GM18873 (cell line): ENCODE data around the gene NINL.
"Not testable (repeated sequence)": the region's sequence is repeated elsewhere in the genome, so short reads cannot be mapped to it uniquely, and the experiment has no call there.

ENCODE experiments used
- ATAC-seq: cut with Tn5 transposase; IDR thresholded peaks from one replicate; pipeline ENCODE4 v1.9.1; 2021; ENCODE audit warnings: mild to moderate bottlenecking, moderate library complexity, moderate number of reproducible peaks; ENCODE audit not compliant: unreplicated experiment, low FRiP score

Gene NINL

GRCh38 chr20:25600632-25601031 lies 15.3 kb upstream of the NINL start:
- ATAC-seq: no peak

- ATAC-seq: no peak
Observed at GRCh38 chr20:25592135-25592852, 7.0 kb upstream of the NINL start.

DNA sequence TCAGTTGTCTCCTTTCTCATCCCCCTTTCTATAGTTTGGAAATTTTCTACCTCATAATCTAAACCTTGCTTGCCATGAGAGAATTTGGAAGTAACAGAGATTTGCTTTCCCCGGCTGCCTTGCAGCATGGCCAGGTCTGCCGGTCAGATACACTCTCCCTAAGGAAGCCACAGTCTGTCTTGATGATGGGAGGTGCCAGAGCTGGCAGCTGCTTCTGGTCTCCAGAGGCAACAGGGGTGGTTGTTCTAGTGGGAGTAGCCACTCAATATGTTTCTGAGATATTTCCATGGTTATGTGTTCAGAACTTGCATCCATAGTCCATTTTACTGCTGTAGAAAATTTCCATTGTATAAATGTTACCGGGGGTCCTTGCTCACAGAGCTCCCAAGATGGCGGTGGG lies 5.4 kb upstream of the NINL start:
- ATAC-seq: not testable (repeated sequence)

DNA sequence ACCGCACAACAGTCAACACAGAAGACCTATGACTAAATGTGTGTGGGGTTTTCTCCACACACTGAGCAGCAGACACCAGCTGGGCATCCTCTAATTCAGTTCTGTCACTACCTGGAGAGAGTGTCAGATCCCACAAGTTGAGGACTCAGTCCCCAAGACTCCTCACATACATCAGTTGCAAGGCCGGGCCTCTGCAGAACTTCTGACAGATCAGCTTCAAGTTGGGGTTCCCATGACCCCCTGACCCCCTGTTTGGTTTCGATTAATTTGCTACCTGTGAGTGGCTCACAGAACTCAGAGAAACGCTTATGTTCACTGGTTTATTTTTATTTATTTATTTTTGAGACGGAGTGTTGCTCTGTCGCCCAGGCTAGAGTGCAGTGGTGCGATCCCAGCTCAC lies 3.2 kb upstream of the NINL start:
- no peak for ATAC-seq

DNA sequence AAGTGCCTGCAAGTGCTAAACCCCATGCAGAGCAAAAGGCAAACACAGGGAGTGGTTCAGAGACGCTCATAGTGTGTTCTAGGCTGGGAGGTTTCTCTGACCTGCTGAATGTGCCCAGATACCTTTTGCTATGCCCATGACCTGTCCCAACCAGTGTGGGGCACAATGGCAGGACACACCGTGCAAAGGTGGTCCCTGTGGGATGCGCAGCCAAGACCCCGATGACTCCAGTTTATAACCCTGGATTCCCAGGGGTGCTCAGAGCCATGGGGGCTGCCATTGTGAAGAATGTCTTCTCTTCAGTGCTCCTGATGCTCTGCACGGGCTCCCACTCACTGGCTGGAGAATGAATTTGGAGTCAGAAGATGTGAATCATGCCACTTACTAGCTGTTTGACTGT lies 2.2 kb upstream of the NINL start:
- no peak for ATAC-seq

DNA sequence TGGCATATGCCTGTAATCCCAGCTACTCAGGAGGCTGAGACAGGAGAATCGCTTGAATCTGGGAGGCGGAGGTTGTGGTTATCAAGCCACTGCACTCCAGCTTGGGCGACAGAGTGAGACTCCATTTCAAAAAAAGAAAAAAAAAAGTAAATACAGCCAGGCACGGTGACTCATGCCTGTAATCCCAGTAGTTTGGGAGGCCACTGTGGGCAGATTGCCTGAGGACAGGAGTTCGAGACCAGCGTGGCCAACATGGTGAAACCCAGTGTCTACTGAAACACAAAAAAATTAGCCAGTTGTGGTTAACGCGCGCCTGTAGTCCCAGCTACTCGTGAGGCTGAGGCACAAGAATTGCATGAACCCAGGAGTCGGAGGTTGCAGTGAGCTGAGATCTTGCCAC lies 1.5 kb upstream of the NINL start:
- no peak for ATAC-seq

GRCh38 chr20:25583607-25584006 lies 1.7 kb downstream of the NINL start:
- not testable (repeated sequence) for ATAC-seq

DNA sequence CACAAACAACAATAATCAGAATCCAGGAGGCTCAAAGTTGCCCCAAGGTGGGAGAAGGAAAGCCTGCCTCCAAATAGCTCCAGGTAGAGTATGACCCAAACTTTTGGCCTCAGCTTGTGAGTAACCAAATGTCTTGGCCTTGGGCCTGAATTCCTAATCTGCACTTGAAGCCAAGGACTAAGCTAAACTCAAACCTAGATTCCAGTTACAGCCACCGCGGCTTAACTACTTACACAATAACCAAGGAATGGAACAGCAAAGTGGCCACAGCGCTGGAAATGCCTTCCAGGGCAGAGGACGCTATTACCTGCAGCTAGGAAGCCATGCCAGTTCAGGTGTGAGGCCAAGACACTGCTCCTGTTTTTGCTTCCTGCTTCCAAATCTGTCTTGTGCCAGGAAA lies 4.6 kb downstream of the NINL start:
- ATAC-seq: no peak

GRCh38 chr20:25579081-25579770 lies 6.1 kb downstream of the NINL start:
- ATAC-seq: no peak

DNA sequence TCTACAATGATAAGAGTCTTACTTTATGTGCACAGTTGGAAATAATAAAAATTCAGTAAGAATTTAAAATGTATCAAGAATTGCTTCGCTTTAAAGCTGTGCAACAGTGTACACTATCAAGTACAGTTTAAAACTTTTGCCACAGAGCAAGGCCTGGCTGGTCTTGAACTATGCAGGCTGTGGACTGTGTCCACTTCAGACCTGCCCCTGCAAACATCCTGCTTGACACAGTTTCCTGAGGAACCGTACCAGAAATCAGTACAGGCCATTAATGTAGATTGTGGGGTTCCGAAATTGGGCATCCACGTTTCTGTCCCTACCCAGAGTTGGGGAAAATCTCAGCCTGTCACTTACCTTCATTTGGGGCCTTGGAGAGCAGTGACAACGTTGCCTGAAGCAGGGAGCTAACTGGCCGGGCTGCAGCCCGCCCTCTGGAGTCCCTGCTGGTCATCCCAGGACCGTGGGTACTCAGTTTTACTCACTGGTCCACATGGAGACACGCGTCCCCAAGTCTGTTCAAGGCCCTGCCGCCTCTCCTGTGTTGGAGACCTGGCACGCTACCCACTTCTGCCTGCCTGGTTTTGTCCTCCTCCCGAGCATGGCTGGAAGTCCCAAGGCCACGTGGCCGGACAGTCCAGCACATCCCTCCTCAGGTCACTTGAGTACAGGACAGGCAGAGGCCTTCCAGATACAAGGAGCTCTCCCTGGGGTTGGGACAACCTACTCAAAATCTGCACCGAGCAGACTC lies 8.4 kb downstream of the NINL start:
- ATAC-seq: no peak

- no peak for ATAC-seq
Observed at GRCh38 chr20:25574411-25574810, 10.9 kb downstream of the NINL start.

- no peak for ATAC-seq
Observed at GRCh38 chr20:25573288-25574251, 11.8 kb downstream of the NINL start.

GRCh38 chr20:25571817-25572216 lies 13.5 kb downstream of the NINL start:
- ATAC-seq: no peak

GRCh38 chr20:25571240-25571639 lies 14.1 kb downstream of the NINL start:
- ATAC-seq: no peak

- no peak for ATAC-seq
Observed at GRCh38 chr20:25570148-25570530, 15.2 kb downstream of the NINL start.

GRCh38 chr20:25567286-25567685 lies 18.0 kb downstream of the NINL start:
- ATAC-seq: no peak

GRCh38 chr20:25566821-25567220 lies 18.5 kb downstream of the NINL start:
- no peak for ATAC-seq

DNA sequence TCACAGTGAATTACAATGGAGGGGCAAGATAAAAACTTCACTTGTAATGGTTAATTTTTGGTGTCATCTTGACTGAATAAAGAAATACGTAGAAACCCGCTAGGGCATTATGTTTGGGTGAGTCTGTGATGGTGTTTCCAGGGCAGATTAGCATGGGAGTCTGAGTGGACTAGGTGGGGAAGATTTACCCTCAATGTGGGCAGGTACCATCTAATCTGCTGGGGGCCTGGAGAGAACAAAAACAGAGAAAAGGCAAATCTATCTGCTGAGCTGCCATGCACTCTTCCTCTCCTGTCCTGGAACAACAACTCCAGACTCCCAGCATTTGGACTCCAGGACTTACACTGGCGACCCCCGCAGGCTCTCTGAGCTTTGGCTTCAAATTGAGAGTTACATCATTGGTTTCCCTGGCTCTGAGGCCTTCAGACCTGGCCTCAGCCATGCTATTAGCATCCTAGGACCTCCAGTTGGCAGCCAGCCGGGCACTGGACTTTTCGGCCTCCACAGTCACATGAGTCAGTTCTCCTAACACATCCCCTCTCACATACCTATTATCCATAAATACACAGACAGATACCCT lies 19.7 kb downstream of the NINL start:
- no peak for ATAC-seq

DNA sequence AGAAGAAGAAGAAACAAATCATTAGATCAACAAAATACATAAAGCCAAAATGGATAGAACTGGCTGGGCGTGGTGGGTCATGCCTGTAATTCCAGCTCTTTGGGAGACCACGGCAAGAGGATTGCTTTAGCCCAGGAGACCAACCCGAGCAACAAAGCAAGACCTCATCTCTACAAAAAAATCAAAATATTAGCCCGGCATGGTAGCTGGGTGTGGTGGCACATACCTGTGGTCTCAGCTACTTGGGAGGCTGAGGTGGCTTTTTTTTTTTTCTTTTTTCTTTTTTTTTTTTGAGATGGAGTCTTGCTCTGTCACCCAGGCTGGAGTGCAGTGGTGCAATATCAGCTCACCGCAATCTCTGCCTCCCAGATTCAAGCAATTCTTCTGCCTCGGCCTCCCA lies 21.5 kb downstream of the NINL start:
- ATAC-seq: no peak

DNA sequence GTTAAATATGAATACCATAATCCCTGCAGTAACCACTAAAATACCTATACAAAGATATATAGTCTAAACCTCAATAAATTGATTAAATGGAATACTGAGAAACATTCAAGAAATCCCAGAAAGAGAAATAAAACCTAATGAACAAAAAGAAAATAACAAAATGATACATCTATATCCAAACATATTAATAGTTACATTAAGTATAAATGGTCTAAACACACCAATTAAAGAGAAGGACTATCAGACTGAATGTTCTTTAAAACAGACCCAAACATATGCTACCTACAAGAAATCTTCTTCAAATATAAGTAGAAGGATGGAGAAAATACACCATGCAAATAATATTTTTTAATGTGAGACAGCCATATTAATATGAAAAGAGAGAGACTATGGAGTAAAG lies 22.0 kb downstream of the NINL start:
- no peak for ATAC-seq
